Endodermal cell (in vitro differentiated cells): ENCODE data around the gene GDF10. TPM values are rescaled to one million over a fixed set of nuclear protein-coding genes. Genes with fewer than 3 reads are reported as not detected.

Experiments
- DNase-seq: peaks from one replicate; pipeline ENCODE4 v3.0.0-alpha.2; 2017
- H3K27ac ChIP-seq: 2 replicates; pipeline ENCODE4 v1.5.1; 2013; ENCODE audit warnings: mild to moderate bottlenecking, low read depth, low read length, moderate library complexity
- H3K27me3 ChIP-seq: 2 replicates; pipeline ENCODE4 v1.6.1; 2013; ENCODE audit warnings: mild to moderate bottlenecking, low read length, moderate library complexity; ENCODE audit not compliant: insufficient read depth, control insufficient read depth, poor library complexity, severe bottlenecking
- H3K36me3 ChIP-seq: 2 replicates; pipeline ENCODE4 v1.7.0; 2013; ENCODE audit warnings: mild to moderate bottlenecking, low read length, moderate library complexity; ENCODE audit not compliant: control insufficient read depth, insufficient read depth
- H3K4me1 ChIP-seq: one replicate; pipeline ENCODE4 v1.7.0; 2013; ENCODE audit warnings: low read length; ENCODE audit not compliant: control insufficient read depth, insufficient read depth
- H3K4me3 ChIP-seq: 2 replicates; pipeline ENCODE4 v1.5.1; 2013; ENCODE audit warnings: mild to moderate bottlenecking, low read length, moderate library complexity
- H3K9ac ChIP-seq: 2 replicates; pipeline ENCODE4 v1.6.1; 2013; ENCODE audit warnings: mild to moderate bottlenecking, low read length, moderate library complexity; ENCODE audit not compliant: poor library complexity, severe bottlenecking; ENCODE audit errors: extremely low read depth
- H3K9me3 ChIP-seq: 2 replicates; pipeline ENCODE4 v1.6.1; 2013; ENCODE audit warnings: mild to moderate bottlenecking, low read length, moderate library complexity; ENCODE audit not compliant: control insufficient read depth
- H3K27ac Mint-ChIP-seq: 2 replicates; pipeline ENCODE4 v1.8.0; 2020; ENCODE audit warnings: mixed read lengths
- H3K27me3 Mint-ChIP-seq: 2 replicates; pipeline ENCODE4 v1.8.0; 2021; ENCODE audit warnings: mild to moderate bottlenecking, mixed read lengths; ENCODE audit not compliant: insufficient read depth
- H3K36me3 Mint-ChIP-seq: 2 replicates; pipeline ENCODE4 v1.8.0; 2020; ENCODE audit warnings: low read depth, mixed read lengths
- H3K4me1 Mint-ChIP-seq: 2 replicates; pipeline ENCODE4 v1.8.0; 2020; ENCODE audit warnings: mixed read lengths
- H3K4me3 Mint-ChIP-seq: 2 replicates; pipeline ENCODE4 v1.8.0; 2020; ENCODE audit warnings: mild to moderate bottlenecking, moderate library complexity, mixed read lengths
- H3K9me3 Mint-ChIP-seq: 2 replicates; pipeline ENCODE4 v1.8.0; 2020; ENCODE audit warnings: mild to moderate bottlenecking, mixed read lengths
- CTCF ChIP-seq: fragments of 200-600 bp; sonication (generic); conservative IDR thresholded peaks from 2 replicates; pipeline ENCODE4 v1.5.0; 2021; ENCODE audit warnings: antibody characterized with exemption, mild to moderate bottlenecking
- WGBS, 2 experiments: methylation state at CpG; one replicate each; pipeline versions ENCODE4 v1.1.5 to v1.1.7; 2013; ENCODE audit warnings: missing lambda C conversion rate in 2 of 2, mixed read lengths in 1 of 2; ENCODE audit not compliant: insufficient coverage in 1 of 2, insufficient read length in 1 of 2; 5-methylcytosine and 5-hydroxymethylcytosine counted together
- total RNA-seq, 2 donors: library from RNA; stranded (reverse); fragmentation: NEBNext Ultra II Directional in 1 of 2; extraction: Animal tissue kit (Norgen Biotek cat#: 25700) in 1 of 2; gene quantifications; 2 replicates in 1 of 2; 3 replicates in 1 of 2; pipeline ENCODE4 v1.2.1, GENCODE V29; 2021

GDF10 gene
- total RNA-seq, 2 donors from 2014 or later = not detected

DNA sequence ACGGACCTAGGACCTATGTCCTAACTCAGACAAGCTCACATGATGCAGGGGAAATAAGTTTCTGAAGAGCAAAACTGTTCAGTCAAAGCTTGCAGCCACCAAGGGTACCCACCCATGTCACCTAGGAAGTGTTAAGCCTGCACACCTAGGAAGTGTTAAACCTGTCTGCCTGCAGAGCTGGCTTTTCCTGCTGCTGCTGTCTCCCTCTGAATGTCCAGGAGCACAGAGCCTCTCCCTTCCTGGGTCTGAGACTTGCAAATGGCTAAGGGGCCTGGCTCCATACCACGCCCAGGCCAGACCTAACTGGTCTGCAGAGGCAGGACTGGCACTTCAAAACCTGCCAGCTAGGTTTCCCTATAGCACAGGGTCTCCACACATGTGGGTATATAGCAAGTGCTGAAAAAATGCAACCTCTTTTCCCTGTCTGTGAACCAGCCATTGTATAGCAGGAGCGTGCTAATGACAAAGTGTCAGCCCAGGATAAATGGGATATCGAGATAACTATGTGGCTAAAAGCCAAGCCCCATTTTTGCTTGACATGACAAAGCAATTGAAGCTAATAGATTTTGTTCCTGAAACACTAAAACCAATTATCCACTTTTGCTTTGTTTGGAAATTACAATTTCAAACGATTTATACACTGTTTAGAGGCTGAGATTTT lies 23.8 kb downstream of the GDF10 start:
- no peaks in the 10 kb centered on the region for H3K36me3 Mint-ChIP-seq
- H3K4me3 ChIP-seq = no peak overlapping the region
- no peaks in the 10 kb centered on the region for H3K27me3 ChIP-seq
- no peak overlapping the region for H3K4me3 Mint-ChIP-seq
- no peak overlapping the region for H3K27ac ChIP-seq
- DNase-seq = no peak
- H3K9me3 ChIP-seq = no peaks in the 10 kb centered on the region
- H3K9ac ChIP-seq = no peak overlapping the region
- 87 to 100% methylated on average over 4 to 5 of the region's 5 CpGs for WGBS, 2 experiments
- no peak overlapping the region for H3K27ac Mint-ChIP-seq
- no peaks in the 10 kb centered on the region for H3K36me3 ChIP-seq
- peaks cover 3% of the 10 kb centered on the region for H3K9me3 Mint-ChIP-seq
- H3K4me1 Mint-ChIP-seq = no peaks in the 10 kb centered on the region
- peaks cover 2% of the 10 kb centered on the region for H3K27me3 Mint-ChIP-seq
- no peak for TF ChIP-seq CTCF
- no peaks in the 10 kb centered on the region for H3K4me1 ChIP-seq

- Mint-ChIP-seq H3K4me3 (no peak overlapping the region), H3K27ac (no peak overlapping the region), H3K27me3 (peaks cover 2% of the 10 kb centered on the region), H3K36me3 (no peaks in the 10 kb centered on the region), H3K9me3 (peaks cover 3% of the 10 kb centered on the region), H3K4me1 (no peaks in the 10 kb centered on the region)
- no peak overlapping the region for H3K9ac ChIP-seq
- H3K4me3 ChIP-seq = no peak overlapping the region
- H3K27ac ChIP-seq = no peak overlapping the region
- H3K36me3 ChIP-seq = no peaks in the 10 kb centered on the region
- TF ChIP-seq CTCF = no peak
- WGBS, 2 experiments = 91 to 95% methylated on average over 25 to 30 of the region's 30 CpGs
- H3K9me3 ChIP-seq = no peaks in the 10 kb centered on the region
- no peaks in the 10 kb centered on the region for H3K27me3 ChIP-seq
- H3K4me1 ChIP-seq = no peaks in the 10 kb centered on the region
- DNase-seq = no peak
Measured at GRCh38 chr10:47325303-47326291, 25.6 kb downstream of the GDF10 start.

GRCh38 chr10:47326306-47326926 lies 26.4 kb downstream of the GDF10 start:
- H3K9me3 ChIP-seq = no peaks in the 10 kb centered on the region

More at GRCh38 chr10:47326306-47326926, 26.4 kb downstream of the GDF10 start:
- Histone ChIP-seq H3K4me1 (no peaks in the 10 kb centered on the region), H3K4me3 (no peak overlapping the region), H3K9ac (no peak overlapping the region), H3K36me3 (no peaks in the 10 kb centered on the region), H3K27me3 (no peaks in the 10 kb centered on the region), H3K27ac (no peak overlapping the region)
- Mint-ChIP-seq H3K36me3 (no peaks in the 10 kb centered on the region), H3K27me3 (peaks cover 2% of the 10 kb centered on the region), H3K4me1 (no peaks in the 10 kb centered on the region), H3K27ac (no peak overlapping the region), H3K4me3 (no peak overlapping the region), H3K9me3 (peaks cover 3% of the 10 kb centered on the region)
- DNase-seq = no peak
- WGBS, 2 experiments = 85 to 88% methylated on average over 2 to 5 of the region's 5 CpGs
- TF ChIP-seq CTCF = no peak
